NCI-H524 (cell line): ENCODE results near the gene STX1A.

ENCODE experiments used
- DNase-seq, 2 experiments: peaks; one replicate each; lab custom pipeline; 2025; lab: John Stamatoyannopoulos, UW

STX1A gene

DNA sequence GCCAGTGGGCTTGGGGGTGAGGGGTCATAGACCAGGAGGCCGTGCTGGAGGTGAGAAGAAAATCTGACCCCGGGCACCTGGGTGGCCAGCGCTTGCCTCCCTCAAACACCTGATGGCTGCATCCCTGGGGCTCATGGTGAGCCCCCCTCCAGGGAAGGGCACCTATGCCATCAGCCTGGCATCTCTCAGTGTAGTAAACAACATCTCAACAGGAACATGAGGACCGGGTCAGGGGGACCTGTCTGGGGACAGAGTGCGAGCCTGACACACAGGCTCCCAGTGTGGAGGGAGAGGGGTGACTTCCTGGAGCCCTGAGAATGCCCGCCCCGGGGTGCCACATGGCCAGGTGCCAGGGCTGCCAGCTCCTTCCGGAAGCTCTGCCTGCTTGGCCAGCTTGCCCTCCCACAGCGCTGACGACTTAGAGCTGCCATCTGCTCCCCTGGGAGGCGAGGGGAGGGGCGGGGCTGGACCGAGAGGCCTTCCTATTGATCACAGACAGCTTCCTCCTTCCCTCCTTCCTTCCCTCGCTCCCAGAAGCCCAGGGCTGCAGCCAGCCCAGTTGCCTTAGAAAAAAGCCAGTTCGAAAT is 12.3 kb downstream of the STX1A start:
- peak; percentile 91 to 93 for DNase-seq

DNA sequence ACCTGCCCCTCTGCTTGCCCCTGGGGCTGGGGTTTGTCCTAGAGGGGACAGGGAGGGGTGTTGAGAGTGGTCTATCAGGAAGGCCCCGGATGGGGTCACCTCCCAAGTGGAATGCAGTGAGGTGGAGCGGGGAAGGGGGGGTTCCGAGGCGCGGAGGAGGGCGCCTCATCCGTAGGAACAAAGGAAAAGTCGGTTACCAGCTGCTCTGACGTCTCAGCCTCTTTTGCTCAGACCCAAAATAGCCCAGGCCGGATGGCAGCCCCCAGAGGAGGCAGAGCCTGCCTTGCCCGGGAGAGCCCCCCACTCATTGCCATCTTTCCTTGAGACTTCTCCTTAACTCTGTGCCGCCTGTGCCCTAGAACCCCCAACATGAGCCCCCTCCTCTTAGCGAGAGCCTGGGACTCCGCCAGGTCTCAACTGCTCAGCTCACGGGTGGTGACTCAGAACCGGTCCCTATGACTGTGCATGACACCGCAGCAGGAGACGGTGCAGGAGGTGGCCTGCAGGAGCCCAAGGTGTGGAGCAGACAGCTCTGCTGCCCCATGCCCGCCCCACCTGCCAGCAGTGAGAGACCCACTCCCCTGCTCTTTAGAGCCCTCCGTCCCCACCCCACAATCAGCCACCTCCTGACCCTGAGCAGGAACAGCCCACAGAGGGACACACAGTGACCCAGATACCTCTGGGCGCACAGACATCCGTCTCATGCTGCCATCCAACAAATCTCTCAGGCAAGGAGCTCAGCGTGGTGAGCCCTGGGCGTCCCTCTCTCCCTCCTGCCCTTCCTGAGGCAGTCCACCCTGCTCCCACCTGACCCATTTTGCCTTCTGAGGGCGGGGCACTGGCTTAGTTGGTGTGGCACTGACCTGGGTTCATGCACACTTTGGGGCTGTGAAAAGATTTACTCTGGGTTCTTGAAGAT is 13.1 kb downstream of the STX1A start:
- DNase-seq = peak; percentile 9 to 50

DNA sequence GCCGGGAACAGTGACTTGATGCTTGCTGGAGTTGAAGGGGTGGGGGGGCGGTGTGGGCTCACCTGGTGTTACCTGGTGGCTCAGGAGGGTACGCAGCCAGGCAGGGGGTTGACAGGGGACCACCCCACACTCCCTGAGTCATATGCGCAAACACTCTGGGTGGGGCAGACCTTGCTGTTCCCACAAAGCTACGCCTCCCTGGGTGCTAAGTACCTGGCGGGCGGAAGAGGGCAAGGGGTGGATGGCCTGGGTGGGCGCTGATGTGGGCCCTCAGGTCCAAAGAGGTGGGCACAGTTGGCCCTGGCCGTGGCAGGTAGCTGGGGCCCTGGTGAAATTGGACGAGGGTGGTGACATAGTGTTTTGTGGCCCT is 13.9 kb downstream of the STX1A start:
- no peak for DNase-seq

DNA sequence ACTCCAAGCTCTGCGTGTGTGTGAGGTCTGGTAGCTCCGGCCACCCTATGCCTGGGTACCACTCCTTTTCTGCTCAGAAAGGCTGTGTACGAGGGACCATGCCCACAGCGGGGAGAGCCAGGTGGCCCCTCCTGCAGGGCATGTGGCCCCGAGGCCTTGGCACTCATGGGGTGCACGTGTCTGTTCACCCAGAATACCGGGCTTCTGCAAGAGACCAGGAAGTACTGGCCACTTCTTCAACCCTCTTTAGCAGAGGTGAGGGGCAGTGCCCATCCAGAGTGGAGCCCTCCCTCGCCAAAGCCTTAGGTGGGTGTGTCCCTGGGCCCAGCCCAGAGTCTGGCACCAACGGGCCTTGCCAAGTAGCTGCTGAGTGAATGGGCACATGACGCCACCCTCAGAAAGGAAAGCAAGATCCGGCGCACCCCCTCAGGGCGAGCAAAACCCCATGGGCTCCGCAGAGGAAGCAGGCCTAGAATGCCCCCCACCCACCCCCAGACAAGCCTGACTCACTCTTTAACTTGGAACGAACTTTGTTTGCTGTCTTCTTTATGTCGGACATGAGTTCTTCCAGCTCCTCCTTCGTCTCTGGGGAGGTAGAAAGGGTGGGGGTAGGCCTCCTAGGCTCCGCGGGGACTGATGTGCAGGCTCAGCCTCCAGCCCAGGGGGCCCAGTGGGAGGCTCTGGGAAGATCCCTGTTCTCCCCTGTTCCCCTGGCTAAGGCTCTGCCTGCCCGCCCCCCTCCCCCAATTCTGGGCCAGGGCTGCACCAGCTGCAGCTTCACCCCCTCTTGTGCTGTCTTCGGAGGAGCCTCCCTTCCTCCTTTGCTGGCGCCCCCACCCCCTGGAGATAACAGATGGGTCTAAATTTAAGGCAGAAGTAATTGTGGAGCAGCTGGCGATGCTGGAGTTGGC is 14.6 kb downstream of the STX1A start:
- DNase-seq = peak; percentile 92 to 96

DNA sequence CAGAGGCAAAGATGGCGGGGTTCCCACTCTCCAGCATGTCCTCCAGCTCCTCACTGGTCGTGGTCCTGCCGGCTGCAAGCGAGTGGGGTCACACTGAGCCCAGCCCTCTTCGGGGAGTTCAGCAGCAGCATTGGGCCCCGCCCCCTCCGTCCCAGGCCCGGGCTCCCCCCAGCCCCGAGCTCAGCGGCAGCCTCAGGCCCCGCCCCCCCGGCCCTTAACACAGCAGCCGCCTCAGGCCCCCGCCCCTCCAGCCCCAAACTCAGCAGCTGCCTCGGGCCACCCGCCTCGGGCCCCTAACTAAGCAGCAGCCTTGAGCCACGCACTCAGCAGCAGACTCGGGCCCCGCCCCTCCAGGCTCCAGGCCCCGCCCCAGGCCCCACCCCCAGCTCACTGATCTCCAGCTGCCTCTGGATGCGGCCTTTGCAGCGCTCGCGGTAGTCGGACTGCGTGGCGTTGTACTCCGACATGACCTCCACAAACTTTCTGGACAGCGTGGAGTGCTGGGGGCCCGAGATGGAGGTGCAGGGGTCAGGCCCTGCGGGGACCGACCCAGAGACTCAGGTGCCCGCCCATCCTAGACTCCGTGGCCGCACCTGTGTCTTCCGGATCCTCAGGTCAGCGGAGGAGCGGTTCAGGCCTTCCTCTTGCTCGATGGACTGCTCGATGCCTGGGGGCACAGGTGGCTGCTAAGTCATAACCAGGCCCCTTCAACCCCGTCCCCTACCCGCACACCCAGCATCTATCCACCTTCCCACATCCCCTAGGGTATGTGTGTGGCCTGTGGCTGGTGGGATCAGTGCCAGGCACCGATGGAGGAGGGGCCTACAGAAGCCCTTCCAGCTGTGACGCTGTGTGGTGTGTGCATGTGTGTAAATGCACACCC is 15.5 kb downstream of the STX1A start:
- no peak for DNase-seq

DNA sequence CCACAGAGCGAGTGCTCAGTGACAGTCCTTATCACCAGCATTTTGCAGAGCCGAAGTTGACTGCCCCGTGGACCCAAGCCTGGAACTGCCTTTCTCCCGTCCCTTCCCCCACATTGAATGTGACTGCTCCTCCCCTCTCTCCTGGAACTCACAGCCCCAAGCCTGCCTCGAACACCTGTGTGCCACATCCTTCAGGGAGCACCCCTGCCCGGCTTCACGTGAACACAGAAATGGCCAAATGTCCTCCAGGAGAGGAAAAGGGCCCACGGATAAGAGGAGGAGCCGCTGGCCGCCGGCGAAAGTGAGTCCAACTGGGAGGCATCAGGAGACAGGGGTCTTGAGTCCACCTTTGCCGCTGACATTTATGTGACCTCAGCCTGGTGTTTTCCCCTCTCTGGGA is 16.2 kb downstream of the STX1A start:
- DNase-seq = no peak

DNA sequence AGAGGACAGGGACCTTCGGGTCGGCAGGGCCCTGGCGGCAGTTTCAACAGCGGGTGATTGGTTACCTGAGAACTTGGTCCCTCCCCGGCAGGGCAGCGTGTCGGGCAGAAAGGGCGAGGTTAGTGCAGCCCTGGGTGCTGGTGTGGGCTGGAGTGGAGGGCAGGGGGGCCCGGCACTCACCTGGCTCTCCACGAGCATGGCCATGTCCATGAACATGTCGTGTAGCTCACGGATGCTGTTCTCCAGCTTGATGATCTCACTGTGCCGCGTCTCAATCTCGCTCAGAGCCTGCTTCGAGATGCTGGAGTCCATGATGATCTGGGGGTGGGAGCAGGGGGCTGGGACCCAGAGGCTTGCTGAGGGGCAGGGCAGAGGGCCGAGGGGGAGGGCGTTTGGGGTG is 16.8 kb downstream of the STX1A start:
- no peak for DNase-seq

DNA sequence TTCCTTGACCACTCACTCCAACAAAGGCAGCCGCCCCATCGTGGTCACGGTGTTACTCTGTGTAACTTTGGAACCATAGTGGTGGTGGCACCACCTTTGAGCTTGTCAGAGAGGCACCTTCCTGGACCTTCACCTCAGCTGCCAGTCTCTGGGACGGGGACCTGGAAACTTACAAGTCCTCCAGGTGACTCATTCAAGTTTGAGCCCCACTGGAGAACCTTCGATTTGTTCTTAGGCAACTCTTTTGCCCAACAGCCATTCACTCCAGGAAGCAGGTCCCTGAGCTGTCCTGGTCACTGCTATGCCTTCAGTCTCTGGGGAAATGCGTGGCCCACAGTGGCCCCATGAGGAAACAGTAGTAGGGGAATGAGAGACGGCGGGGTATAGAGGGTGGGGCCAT is 17.2 kb downstream of the STX1A start:
- no peak for DNase-seq

DNA sequence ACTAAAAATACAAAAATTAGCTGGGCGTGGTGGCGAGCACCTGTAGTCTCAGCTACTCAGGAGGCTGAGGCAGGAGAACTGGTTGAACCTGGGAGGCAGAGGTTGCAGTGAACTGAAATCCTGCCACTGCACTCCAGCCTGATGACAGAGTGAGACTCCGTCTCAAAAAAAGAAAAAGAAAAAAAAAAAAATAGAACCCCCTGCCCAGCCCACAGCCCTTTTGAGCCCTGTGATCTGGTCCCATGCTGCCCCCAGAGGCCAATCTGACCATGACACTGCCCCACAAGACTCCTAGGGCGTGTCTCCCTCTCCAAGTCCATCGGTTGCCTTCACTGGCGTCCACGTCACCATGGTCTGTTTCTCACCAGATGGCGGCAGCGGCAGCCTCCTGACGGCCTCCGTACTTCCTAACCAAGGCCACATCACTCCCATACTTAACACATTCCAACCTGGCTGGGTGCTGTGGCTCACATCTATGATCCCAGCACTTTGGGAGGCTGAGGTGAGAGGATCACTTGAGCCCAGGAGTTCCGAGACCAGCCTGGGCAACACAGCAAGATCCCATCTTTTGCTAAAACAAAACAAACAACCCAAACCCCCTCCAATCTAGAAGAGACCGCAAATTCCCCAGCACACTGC is 18.0 kb downstream of the STX1A start:
- peak; percentile 83 to 91 for DNase-seq

DNA sequence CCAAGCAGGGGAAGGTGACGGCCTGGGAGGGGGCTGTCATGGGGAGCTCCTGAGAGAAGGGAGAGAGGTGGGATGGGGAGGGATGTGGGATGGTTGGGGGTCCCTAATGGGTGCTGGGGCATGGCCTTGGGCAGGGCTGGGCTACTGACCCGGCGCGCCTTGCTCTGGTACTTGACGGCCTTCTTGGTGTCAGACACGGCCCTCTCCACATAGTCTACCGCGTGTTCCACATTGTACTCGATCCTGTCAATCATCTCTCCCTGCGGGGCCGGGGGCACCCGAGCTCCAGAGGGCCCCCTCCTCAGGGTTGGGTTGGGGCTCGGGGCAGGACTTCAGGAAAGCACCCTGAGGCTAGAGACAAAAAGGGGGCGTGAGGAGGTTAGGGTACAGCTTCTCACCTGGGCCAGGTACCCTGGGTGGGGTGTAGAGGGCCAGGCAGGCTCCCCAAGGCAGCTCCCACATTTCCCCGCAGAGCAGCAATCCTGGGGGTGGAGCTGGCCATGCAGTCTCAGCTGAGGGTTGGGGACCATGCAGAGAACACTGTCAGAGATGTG is 18.8 kb downstream of the STX1A start:
- no peak for DNase-seq

DNA sequence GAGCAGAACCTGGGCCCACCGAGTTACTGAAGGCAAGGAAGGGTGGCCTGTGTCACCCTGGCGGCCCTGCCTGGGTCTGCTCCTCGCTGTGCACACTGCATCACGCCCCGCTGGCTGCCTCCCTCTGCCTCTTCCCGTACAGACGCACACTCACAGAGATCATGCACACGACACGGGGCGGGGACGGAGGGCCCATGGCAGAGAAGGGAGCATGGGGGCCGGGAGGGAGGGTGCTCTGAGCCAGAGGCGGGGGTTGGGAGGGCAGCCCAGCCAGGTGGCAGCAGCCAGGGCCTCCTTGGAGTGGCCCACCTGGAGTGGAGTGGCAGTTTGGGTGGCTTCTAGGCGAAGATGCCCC is 19.4 kb downstream of the STX1A start:
- no peak for DNase-seq

DNA sequence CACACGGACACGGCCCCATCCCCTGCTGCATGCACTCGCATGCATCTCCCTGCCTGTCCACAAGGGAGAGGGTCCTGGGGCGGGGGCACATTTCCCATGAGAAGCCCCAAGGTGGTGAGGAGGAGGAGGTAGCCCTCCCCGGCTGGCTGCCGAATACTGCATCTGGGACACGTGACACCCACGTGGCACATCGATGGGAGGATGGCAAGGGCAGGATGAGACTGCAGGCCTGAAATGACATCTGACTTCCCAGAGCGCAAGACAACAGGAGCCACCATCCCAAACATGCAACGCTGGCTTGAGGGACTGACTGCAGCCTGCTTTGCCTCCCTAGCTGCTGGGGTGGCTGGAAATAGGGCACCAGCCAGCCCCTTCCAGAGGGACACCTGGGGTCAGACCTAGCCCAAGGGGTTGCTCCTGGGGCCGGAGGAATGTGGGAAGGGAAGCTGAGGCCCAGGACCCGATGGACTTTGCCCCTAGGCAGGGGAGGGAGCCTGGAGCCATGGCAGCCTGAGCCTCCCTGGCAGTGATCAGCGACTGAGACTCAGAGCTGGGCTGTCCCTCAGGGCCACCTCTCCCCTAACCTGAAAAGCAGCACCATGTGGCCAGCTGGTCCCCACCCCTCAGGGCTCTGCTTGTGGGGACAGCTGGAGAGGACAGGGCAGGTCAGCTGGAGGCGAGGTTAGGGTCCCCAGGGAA is 19.9 kb downstream of the STX1A start:
- DNase-seq = peak in 1 of 2 experiments; percentile 4

DNA sequence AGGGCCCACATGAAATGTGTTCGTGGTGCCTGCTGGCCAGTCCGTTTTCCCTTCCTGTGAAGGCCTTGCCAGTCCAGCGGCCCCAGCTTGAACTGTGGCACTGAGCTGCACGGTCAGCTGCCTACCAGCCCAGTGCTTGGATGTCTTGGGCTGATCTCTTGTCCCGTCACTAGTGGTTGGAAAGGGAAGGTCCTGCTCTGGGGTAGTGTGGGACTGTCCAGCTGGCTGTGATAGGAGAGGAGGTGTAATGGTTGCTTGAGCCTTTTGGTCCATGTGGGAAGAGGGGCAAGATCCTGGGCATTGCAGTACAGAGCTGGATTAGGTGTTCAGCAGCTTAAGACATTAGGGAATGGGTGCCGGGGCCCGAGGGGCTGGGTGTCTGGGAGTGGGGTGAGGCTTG is 21.1 kb downstream of the STX1A start:
- DNase-seq = no peak

DNA sequence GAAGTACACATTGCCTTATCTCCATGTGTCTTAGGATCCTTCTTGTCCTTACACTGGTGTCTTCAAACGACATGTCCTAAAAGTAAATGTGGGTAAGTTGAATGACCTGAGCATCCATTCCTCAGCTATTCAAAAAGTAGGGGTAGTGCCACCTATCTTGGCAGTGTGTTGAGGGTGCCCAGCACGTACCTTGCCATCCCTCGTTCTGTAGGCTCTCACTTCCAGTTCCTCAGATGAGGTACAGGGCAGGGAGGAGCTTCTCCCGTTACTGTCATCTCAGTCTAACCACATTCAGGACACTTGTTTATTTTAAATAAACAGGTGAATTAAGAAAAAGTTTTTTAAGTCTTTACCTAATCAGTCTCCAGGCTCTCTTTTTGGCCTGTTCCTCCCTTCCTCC is 23.1 kb downstream of the STX1A start:
- no peak for DNase-seq

DNA sequence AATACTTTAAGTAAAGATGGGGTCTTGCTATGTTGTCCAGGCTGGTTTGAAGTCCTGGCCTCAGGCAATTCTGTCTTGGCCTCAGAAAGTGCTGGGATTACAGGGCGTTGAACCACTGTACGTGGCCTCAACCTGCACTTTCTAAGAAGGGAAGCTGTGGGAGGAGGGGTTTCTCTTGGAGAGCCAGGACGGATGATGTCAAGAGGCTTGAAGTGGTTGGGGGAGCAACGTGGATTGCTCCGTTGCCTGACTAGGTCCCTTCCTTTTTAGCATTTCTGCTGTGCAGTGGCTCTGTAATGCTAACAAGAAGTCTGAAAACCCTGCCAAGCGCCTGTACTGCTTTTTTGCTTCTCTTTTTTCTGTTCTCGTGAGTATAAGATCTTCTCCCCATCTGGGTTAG is 28.8 kb downstream of the STX1A start:
- no peak for DNase-seq

DNA sequence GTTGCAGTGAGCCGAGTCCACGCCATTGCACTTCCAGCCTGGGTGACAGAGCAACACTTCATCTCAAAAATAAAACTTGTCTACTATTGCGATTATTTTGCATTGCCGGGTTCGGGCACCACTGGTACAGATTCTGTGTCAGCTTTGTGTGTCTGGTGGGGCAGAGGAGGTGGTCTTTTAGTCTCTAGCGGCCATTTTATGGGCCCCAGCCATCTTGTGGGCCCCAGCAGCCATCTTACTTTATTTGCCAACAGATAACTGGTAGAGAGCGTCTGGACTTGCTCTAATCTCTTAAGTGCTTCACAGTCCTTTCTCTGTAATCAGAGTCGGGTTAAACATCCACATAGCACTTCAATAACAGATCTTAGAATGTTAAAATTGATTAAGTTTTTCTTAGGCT is 31.2 kb downstream of the STX1A start:
- no peak for DNase-seq

DNA sequence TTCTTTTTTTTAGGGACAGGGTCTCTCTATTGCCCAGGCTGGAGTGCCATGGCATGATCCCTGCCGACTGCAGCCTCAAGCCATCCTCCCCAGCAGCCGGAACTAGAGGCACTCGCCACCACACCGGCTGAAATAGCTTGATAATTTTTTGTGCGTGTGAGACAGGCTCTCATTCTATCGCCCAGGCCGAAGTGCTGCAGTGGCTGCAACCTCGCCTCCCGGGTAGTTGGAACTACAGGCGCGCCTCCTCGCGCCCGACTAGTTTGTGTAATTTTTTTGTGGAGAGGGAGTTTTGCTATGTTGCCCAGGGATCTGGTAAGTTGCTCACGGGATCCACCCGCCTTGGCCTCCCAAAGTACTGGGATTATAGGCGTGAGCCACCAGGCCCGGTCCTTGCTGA is 34.2 kb downstream of the STX1A start:
- DNase-seq = no peak

DNA sequence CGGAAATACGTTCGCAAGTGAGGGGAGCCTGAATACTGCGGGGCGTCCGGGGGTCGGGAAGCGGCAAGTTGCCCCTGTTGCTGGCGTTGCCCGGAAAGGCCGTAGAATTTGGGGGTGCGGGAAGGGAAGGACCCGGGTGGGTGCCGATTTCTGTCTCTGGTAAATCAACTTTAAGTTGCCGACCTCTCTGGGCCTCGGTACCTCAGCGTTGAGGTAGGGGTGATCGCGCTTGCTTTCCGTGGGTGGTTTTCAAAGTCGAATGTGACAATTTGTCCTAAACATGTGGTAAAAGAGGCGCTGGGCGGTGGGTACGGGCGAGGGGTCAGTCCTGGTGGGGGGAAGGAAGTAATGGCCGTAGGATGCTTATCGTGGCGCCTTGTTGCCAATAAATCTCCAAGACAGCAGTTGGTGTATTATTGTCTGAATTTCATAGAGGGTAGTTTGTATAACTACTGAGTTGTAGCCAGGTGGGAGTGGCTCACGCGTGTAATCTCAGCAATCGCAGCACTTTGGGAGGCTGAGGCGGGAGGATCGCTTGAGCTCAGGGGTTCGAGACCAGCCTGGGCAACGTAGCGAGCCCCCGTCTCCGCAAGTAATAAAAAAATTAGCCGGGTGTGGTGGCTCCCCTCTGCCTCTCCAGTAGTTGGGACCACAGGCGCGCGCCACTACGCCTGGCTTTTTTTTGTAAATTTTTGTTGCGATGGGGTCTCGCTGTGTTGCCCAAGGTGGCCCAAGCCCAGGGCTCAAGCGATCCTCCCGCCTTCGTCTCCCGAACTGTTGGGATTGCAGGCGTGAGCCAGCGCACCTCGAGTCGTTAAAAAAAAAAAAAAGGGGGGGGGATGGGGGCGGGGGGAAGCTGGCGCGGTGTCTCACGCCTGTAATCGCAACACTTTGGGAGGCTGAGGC is 35.4 kb downstream of the STX1A start:
- DNase-seq = no peak
